Measurements from ENCODE around the gene PCBD1.

Gene PCBD1

GRCh38 chr10:70884741-70885140, 3.6 kb downstream of the PCBD1 start:
- Histone ChIP-seq H3K27ac (no peak overlapping the region), H3K4me1 (peaks cover 0 to 15% (median 8%) of the 10 kb centered on the region in 4 donors), H3K36me3 (peaks cover 7 to 40% (median 21%) of the 10 kb centered on the region in 3 donors), H3K9me3 (no peaks in the 10 kb centered on the region), H3K27me3 (no peaks in the 10 kb centered on the region), H3K4me3 (no peak overlapping the region)
- DNase-seq, result no peak
- intact Hi-C loops (cut with DNase I; ENCODE audit: low total_unique reads), result loop anchor here (5.0 kb wide), 1 partner anchor 422 kb away; no protein-coding TSS in a partner anchor
- no peak for TF ChIP-seq CTCF (IDR thresholded peaks at IDR 0.05)

- intact Hi-C loops (cut with DNase I; ENCODE audit: low total_unique reads), result loop anchor here (1.0 to 5.0 kb wide), 2 partner anchors 65 to 418 kb away; partner anchors contain the start of gene SGPL1
- H3K36me3 ChIP-seq, result peaks cover 7 to 76% (median 52%) of the 10 kb centered on the region in 3 donors
- H3K9me3 ChIP-seq, result no peaks in the 10 kb centered on the region
- no peak overlapping the region for H3K27ac ChIP-seq
- peak; percentile 80 to 84 for DNase-seq
- H3K27me3 ChIP-seq, result no peaks in the 10 kb centered on the region
- no peak overlapping the region for H3K4me3 ChIP-seq
- no peaks in the 10 kb centered on the region for H3K4me1 ChIP-seq
- peak; percentile 91 to 92 for TF ChIP-seq CTCF (IDR thresholded peaks at IDR 0.05)
These were observed 8.3 kb downstream of the PCBD1 start for GRCh38 chr10:70880077-70880534.

GRCh38 chr10:70879207-70879606, 9.2 kb downstream of the PCBD1 start:
- Histone ChIP-seq H3K4me1 (no peaks in the 10 kb centered on the region), H3K36me3 (peaks cover 7 to 74% (median 50%) of the 10 kb centered on the region in 3 donors), H3K9me3 (no peaks in the 10 kb centered on the region), H3K27me3 (no peaks in the 10 kb centered on the region), H3K4me3 (no peak overlapping the region), H3K27ac (no peak overlapping the region)
- DNase-seq, result no peak
- intact Hi-C loops (cut with DNase I; ENCODE audit: low total_unique reads), result loop anchor here (10.0 kb wide), 1 partner anchor 334 kb away; no protein-coding TSS in a partner anchor
- TF ChIP-seq CTCF (IDR thresholded peaks at IDR 0.05), result no peak

GRCh38 chr10:70874061-70874460, 14.3 kb downstream of the PCBD1 start:
- intact Hi-C loops (cut with DNase I; ENCODE audit: low total_unique reads), result loop anchor here (10.0 kb wide), 1 partner anchor 329 kb away; no protein-coding TSS in a partner anchor
- Histone ChIP-seq H3K27ac (no peak overlapping the region), H3K36me3 (peaks cover 18 to 97% (median 85%) of the 10 kb centered on the region in 3 donors)

GRCh38 chr10:70872291-70872690, 16.1 kb downstream of the PCBD1 start:
- no peaks in the 10 kb centered on the region for H3K27me3 ChIP-seq
- H3K4me3 ChIP-seq, result no peak overlapping the region
- H3K36me3 ChIP-seq, result peaks cover 18 to 91% (median 75%) of the 10 kb centered on the region in 3 donors
- H3K9me3 ChIP-seq, result no peaks in the 10 kb centered on the region
- no peak for TF ChIP-seq CTCF (IDR thresholded peaks at IDR 0.05)
- intact Hi-C loops (cut with DNase I; ENCODE audit: low total_unique reads), result loop anchor here (10.0 kb wide), 1 partner anchor 327 kb away; no protein-coding TSS in a partner anchor
- DNase-seq, result no peak
- H3K4me1 ChIP-seq, result no peaks in the 10 kb centered on the region
- no peak overlapping the region for H3K27ac ChIP-seq

More at GRCh38 chr10:70874061-70874460, 14.3 kb downstream of the PCBD1 start:
- no peak for DNase-seq
- no peaks in the 10 kb centered on the region for H3K4me1 ChIP-seq
- no peaks in the 10 kb centered on the region for H3K27me3 ChIP-seq
- TF ChIP-seq CTCF (IDR thresholded peaks at IDR 0.05), result no peak
- no peaks in the 10 kb centered on the region for H3K9me3 ChIP-seq
- no peak overlapping the region for H3K4me3 ChIP-seq
